Embryonic facial prominence (tissue), 1 donor: ENCODE data around the gene SCFD2.

Experiments
- DNase-seq: peaks from one replicate; pipeline ENCODE4 v3.0.0-alpha.2; 2016; ENCODE audit errors: extremely low spot score

The SCFD2 gene

DNA sequence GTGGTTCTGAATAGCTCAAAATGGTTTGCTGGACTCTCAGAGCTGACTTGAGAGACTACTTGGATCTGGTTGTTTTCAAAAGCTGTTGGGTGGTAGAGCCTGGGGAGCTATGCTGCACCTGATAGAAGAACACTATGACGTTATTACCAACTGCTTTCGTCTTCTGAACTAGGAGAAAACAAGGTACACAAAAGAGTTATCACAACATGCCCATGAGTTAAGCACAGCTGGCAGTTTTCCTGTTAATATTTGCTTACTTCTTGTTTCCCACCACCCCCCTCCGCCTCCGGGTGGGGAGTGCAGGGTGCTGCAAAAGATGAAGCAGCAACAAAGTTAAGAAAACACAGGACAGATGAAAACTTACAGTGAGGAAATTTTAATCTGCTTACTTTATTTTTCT lies 434.6 kb downstream of the SCFD2 start:
- no peak for DNase-seq

DNA sequence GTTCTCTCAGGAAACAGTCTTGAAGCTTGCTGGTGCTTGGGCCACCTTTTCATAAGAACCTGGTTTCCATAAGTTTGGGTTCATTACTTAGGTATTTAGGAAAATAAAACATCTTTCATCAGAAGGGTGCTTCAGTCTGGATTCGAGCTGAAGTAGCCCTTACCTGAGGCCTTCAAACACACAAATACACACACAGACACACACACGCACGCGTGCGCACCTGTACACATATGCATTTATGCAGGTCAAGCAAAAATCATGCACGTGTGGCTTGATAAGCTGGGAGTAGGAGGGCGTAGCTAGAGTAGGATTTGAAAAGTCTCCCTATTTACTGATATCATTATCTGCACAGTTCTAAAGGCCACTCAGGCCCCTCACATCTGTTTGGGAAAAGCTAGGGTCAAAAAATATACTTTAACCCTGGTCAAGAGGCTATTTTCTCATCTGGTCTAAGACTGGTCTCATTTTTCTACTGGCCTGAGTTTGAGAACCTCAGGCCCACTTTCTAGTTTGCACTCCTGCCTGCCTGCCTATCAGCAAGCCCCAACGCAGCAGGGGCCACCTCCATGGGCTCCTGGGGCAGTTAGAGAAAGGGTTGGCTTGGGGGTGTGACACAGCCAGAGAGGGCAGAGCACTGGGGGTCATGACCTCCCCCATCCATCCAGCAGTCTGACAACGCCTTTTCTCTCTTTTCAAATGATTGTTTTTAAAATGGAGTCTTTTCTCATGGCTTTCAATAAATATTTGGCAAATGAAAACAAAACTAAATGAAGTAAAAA lies 439.5 kb downstream of the SCFD2 start:
- no peak for DNase-seq

DNA sequence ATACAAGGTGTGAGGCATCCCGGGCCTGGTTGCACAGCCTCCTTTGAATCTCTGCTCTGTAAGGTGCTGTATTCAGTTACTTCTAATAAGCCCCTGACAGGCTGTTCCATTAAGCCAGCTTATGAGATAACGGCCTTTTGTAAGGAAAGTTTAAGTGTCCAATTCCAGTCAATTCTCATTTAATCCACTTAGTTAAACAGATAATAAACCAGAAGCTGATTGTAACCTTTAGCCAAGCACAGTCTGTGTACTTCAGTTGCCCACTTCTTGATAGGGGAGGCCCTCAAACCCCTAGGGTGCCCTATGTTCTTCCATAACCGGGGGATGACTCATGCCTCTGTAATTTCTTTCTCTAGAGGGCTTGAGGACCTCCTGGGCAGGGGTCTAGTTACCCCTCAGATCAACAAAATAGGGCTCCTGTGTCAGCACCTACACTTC lies 440.3 kb downstream of the SCFD2 start:
- DNase-seq, result no peak

DNA sequence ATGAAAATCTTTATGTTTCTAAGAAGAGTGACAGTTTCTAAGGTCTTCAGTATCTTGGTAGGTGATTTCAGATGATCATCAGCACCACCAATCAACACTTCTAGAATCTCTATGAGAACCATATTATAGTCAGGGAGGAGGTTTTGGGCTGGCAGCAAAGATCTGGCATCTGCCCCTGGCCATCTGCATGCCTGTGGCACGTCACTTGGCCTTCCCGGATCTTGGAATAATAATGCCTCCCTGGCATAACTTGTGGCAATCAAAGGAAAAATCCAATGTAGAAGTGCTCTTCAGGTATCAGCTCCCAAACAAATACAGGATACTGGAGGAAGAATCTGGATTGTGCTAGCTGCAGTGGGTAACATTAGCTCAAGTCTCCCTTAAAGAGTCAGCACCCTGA lies 446.4 kb downstream of the SCFD2 start:
- no peak for DNase-seq

DNA sequence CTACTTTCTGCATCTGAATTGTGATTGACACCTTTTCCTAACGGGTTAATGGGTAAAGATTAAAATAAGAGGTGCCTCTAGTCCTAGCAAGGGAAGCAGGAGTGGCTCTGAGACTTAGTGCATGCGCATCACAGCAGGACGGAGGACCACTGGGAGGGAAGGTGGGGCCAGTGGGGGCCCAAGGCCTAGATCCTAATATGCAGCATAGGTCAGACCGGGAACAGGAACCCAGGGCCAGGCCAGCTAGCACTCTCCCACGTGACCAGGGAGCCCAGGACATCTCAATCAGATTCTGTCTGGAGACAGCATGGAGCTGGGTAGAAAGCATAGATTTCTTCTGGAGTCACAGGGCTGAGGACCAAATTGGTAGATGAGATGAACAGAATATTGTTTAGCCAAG lies 448.0 kb downstream of the SCFD2 start:
- no peak for DNase-seq

DNA sequence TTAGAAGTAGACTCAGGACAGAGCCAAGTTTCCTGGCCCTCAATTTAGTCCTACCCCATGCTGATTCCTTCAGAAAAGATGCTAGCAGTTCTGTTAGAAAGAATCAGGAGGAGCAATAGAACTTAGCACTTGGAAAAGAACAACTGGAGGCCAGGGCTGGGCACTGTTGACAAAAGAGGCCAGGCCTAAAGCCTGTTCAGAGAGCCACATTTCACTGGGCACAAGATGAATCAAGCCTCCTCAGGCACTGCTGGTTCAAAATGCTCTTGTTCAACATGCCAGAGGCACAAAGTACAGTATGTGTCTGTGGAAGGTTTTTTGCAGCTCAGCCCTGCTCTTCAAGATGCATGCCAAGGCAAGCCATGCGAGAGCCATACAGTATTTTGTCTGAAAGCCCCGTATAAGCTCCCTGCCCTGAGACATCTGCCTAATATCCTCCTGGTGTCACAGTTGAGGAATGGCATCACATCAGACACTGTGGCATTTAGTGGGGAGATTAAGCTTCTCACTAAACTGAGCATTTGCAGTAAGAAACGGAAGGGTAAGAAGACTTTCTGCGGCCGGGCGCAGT lies 450.0 kb downstream of the SCFD2 start:
- DNase-seq, result no peak

DNA sequence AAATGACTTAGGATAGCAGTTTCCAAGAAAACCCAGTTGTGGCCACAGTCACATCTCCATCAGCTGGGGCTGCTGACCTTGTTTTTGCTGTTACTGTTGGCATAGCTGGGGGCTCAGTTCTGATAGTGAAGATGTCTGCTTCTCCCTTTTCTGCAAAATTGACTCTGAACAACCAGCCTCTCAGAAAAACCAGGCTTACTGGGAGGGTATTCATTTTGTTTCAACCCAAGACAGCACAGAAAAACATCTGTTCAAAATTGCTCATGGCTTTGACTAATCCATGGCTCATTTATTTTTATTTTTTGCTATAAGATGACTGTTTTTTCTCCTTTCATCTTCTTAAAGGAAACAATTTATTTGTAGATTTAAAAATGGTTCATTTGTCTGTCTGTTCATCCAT lies 450.7 kb downstream of the SCFD2 start:
- no peak for DNase-seq

DNA sequence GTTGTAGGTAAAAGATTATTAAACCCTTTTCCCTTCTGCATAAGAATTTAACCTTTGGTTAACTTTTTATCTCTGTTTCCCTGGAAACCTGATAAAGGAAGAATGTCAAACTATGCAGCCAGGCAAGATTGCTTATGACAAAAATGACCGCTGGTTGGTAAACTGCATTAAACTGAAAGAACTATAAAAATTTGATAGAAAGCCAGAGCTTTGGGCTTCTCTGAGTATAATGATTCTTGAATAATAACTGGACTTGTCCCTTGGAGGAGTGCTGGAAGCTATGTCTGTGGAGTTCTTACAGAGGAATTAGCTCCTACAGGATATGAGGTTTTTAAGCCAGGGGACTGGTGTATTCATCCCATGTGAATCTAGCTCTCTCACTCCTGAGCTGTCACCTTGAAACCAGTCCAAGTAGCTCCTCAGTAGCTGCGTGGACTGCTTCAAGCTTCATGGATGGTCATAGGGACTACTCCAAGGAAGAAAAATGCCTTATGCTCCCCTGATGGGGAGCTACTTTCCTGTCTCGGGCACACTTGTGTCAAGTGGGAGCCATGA lies 451.7 kb downstream of the SCFD2 start:
- DNase-seq, result no peak

DNA sequence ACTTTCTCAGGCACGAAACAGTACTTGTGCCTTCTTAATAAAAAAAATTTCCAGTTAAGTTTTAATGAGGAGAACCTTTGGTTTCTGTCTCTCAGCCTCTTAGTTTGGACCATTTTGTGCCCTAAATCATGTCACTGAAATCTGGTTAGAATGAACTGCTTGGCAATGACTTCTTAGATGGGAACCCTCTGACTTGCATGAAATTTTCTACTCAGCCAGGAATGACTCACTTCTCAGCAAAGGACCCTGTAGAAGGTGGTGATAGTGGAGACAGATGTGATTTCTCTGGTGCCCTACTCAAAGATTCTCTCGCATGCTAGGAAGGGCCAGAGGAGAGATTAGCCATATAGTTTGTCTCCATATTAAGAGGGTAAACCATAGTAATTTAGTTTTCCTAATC lies 453.3 kb downstream of the SCFD2 start:
- no peak for DNase-seq

DNA sequence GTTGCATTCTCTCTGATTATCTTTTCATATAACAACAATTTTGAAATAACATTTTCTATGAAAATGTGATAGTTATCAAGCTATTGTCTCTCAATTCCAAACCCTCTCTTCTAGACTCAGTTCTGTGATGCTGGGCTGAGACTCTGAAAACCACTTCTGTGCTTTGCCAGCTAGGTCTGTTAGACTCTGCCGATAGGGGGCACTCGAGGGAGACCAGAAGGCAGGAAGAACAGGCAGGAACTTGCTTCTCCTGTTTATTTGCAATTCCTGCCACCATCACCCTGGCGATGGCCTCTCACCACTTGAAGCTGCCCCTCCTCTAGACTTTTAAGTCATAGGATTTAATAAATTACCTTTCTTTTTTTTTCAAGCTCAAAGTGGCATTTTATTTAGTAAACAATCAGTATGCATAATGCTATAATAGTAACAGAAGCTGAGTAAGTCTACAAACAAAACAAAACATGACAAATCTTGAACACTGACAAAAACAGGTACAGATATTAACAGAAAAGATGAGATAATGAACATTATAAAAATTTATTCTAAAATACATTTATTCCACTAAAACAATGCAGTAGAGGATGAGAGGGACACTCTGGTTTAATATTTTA lies 454.1 kb downstream of the SCFD2 start:
- no peak for DNase-seq

DNA sequence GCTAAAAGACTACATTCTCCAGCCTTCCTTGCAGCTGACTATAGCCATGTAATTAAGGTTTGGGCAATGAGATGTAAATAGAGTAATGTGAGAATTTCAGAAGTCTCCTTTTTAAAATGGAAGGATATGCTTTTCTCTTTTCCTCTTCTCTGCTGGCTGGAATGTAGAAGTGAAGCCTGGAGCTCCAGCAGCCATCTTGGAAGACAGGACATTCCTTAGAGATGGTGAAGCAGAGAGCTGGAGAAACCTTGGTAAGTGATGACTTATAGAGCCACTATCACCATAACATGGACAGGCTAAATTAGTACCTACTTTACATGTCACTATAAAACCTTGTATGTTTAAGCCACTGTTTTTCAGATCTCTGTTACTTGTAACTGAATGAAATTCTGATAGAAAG lies 455.7 kb downstream of the SCFD2 start:
- no peak for DNase-seq

DNA sequence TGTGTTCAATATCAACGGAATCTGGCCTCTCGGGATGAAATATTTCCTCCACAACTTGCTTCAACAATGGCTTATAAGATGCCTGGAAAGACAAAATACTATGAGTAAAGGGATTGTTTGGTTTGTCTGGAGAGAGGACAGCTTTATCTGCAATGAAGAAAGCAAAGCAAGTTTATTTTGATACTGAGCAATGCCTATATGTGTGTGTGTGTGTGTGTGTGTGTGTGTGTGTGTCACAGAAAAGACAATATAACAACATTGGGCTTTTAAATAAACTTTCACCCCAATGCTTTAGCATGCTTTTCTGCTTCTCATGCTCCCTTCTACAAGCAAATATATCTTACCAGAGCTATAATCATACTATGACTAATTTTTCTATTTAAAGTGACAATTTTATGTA lies 458.4 kb downstream of the SCFD2 start:
- no peak for DNase-seq

DNA sequence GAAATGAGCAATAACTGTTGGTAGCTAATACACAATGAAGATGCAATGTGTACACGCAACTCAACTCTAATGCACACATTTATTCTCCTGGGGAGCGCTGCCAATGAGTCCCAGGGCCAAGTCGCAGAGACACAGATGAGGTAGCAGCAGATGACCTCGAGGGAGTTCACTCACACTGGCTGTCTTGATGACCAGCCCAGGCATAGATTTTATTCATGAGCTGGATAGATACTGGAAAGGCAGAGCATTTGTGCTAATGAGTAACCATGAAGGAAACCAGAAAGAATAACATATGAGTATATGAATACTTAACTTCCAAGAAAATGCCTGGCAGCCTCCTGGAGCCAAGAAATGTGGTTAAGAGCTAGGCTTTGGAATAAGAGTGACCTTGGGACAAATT lies 461.4 kb downstream of the SCFD2 start:
- no peak for DNase-seq

DNA sequence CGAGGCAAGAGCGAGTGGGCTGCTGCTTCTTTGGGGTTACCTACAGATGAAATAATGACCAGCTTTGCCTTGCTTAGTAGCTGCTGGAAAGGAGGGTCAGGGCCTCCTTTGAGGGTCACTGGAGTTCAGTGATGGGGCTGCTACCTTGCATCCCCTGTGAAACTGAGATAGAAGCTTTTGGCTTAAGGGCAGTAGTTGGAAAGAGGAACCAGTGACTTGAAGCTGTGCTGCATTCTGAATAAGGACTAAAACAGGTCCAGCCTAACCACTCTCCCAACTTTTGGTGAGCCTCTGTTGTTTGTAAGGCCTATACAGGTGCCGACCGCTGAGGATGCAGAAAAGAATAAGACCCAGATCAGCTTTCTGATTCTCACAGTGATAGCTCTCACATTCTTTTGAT lies 462.6 kb downstream of the SCFD2 start:
- no peak for DNase-seq

DNA sequence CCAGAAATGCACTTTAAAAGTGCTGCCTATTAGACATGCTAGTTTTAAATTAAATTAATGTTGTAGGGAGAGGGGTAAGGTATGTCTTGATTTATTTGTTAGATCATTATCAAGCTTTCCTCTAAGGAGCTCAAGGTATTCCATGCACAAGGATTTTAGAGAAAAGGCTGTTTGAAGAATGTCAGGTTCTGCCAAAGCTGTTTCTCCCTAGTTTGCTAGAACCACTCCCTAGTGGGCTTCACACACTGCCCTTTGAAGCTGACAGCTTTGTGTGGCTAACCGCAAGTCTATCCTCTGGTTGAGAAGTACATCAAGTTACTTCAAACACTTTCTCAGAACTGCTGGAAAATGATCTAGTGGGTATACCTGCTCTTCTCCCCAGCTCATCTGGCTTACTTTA lies 471.4 kb downstream of the SCFD2 start:
- DNase-seq, result no peak

DNA sequence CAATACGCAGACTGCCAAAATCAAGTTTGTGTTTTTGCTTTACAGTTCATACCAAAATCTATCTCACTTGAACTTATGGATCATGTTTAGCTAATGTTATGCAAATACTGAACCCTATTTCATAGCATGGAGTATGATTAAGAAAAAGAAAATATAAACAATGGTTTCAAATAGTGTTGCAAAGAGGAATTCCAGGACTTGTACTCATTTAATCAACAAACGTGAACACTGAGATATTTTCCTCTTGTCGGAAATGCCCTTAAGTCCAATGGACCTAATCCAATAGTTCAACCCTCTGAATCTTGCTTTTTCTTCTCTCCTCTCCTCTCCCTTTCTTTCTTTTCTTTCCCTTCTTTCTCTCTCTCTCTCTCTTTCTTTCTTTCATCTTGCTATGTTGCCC lies 473.0 kb downstream of the SCFD2 start:
- no peak for DNase-seq

DNA sequence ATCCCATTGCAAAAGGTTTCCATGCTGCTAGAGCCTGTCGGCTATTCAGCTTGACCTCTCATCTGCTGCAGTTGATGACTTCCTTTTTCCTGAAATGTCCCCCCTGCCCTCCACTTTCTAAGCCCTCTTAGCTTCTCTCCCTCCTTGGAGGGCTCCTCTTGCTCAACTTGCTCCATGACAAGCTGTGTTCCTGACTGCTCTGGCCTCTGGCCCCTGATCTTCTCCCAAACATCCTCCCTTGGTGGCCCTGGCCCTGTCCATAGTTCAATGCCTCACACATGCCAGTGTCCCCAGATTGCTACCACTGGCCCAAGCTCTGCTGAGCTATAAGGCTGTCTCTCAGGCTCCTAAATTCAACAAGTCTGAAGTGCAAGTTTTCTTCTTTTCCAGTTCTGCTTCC lies 474.1 kb downstream of the SCFD2 start:
- no peak for DNase-seq

DNA sequence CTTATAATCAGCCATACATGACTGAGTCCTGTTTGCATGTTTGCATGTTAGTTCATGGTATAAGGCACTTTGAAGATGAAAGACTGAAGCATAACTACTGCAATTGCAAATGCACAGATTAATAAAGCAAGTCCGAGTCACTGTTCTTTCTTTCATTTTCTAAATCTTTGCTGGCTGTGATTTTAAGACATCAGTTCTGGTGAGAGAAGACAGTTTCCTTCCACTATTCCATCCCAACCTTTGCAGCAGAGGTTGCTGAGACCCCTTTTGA lies 475.4 kb downstream of the SCFD2 start:
- no peak for DNase-seq

DNA sequence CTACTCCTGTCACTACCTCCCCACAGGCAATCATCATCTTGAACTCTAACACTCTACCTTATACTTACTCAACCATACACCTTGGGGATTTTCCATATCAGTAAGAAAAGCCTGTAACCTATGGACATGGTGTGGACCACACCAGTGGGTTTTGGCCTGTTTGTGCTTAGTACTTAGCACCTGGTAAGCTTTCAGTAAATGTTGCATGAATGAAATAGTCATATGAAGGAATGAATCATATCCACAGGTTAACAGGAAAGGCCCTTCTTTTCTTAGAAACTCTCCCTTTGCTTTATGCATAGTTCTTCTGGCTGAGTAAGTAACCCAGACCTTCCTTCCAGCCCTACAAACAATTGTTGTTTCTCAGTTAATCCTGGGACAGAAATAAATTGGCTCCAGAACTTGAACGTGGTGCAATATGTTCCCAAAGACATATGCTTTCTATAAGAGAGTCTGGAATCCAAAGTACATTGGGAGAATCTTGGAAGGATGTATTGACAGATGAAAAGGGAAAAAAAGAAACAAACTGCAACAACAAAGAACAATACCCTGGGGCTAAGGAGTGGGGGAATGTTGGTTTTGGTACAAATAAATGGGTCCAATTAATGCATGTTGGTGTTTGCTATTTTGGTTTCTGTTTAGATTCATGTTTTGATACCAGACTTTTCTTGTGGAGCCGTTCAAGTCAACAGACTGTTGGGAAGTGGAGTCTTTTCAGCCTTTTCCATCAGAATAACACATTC lies 475.9 kb downstream of the SCFD2 start:
- peak; percentile 76 for DNase-seq

DNA sequence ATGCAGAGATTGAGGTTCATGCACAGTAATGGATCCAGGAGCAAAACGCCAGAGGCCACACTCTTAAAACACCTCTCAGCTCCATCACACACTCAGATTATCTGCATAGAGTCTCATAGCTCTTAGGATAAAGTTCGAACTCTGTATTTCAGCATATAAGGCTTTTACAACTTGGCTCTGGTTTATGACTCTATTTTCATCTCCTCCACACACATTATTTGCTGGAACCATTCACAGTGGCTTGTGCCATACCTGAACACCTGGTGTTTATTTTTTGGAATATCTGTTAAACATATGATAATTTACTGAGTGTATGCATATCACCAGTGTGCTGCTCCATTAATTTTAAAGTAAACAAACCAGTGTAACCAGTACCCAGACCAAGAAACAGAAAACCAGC lies 476.5 kb downstream of the SCFD2 start:
- no peak for DNase-seq

DNA sequence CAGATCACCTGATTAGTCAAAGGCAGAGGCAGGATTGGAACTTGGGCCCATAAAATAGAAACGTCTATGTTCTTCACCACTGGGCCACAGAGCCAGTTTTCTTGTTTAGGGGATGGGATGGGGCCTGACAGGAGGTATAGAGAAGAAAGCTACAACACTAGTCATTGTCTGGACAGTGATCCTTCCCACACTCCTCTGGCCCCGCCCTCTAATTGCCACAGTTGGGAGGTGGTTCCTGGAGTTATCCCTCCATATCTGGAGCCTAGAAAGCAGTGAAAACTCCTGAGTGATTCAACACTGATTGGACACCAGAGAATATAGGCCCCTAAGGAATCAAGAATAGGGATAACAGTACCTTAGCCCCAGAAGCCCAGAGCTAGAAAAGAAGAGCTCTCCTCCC lies 480.9 kb downstream of the SCFD2 start:
- DNase-seq, result no peak
